SJCRH30 (cell line): ENCODE results near the gene SCGN. TPM values are rescaled to one million over a fixed set of nuclear protein-coding genes. Genes with fewer than 3 reads are reported as not detected.
A peak's percentile ranks its signal among the peaks of the same experiment; 100 is the strongest.

Experiments used
- DNase-seq, 2 experiments: peaks; one replicate each; pipeline ENCODE4 v3.0.0-alpha.2; 2015 to 2020
- H3K27ac ChIP-seq: fragments of 250-450 bp; sonication (Bioruptor Pico); 2 replicates; pipeline ENCODE4 v1.5.1; 2020; ENCODE audit warnings: mild to moderate bottlenecking, moderate library complexity
- H3K27me3 ChIP-seq: fragments of 250-450 bp; sonication (Bioruptor Pico); 2 replicates; pipeline ENCODE4 v1.5.1; 2020; ENCODE audit warnings: mild to moderate bottlenecking, moderate library complexity
- H3K36me3 ChIP-seq: fragments of 250-450 bp; sonication (Bioruptor Pico); 2 replicates; pipeline ENCODE4 v1.5.1; 2020; ENCODE audit warnings: mild to moderate bottlenecking, moderate library complexity
- H3K4me1 ChIP-seq: fragments of 250-450 bp; sonication (Bioruptor Pico); 2 replicates; pipeline ENCODE4 v1.5.1; 2020; ENCODE audit warnings: mild to moderate bottlenecking, moderate library complexity
- H3K4me3 ChIP-seq: fragments of 250-450 bp; sonication (Bioruptor Pico); 2 replicates; pipeline ENCODE4 v1.5.1; 2020; ENCODE audit warnings: mild to moderate bottlenecking, moderate library complexity
- H3K9me3 ChIP-seq: fragments of 250-450 bp; sonication (Bioruptor Pico); replicated peaks from 2 replicates; pipeline ENCODE4 v1.5.1; 2020; ENCODE audit warnings: mild to moderate bottlenecking, moderate library complexity
- total RNA-seq: library from RNA; depleted of rRNA; stranded (reverse); fragments of >200 nt; shearing (Covaris generic); gene quantifications from 2 replicates; pipeline ENCODE4 v1.2.3, GENCODE V29; 2014

SCGN gene
- total RNA-seq, 1 experiment from 2014 or later: not detected

- no peak overlapping the region for H3K4me3 ChIP-seq
- H3K4me1 ChIP-seq: peaks cover 18% of the 10 kb centered on the region
- H3K36me3 ChIP-seq: no peaks in the 10 kb centered on the region
- H3K27me3 ChIP-seq: no peaks in the 10 kb centered on the region
- no peaks in the 10 kb centered on the region for H3K9me3 ChIP-seq
- DNase-seq: peak; percentile 20 to 61
- peak overlapping the region; percentile 71 for H3K27ac ChIP-seq
Observed at GRCh38 chr6:25659633-25660368, 7.8 kb downstream of the SCGN start.

GRCh38 chr6:25660512-25660911 is 8.5 kb downstream of the SCGN start:
- no peaks in the 10 kb centered on the region for H3K9me3 ChIP-seq
- no peak overlapping the region for H3K4me3 ChIP-seq
- H3K36me3 ChIP-seq: no peaks in the 10 kb centered on the region
- peak overlapping the region; percentile 71 for H3K27ac ChIP-seq
- no peaks in the 10 kb centered on the region for H3K27me3 ChIP-seq
- peaks cover 18% of the 10 kb centered on the region for H3K4me1 ChIP-seq
- peak; percentile 42 to 53 for DNase-seq

- Histone ChIP-seq H3K27me3 (no peaks in the 10 kb centered on the region), H3K4me1 (peaks cover 18% of the 10 kb centered on the region), H3K4me3 (no peak overlapping the region), H3K27ac (peak overlapping the region; percentile 71; the same call in 1 of the 2 replicates), H3K9me3 (no peaks in the 10 kb centered on the region), H3K36me3 (no peaks in the 10 kb centered on the region)
- no peak for DNase-seq
Observed at GRCh38 chr6:25661129-25661779, 9.2 kb downstream of the SCGN start.

GRCh38 chr6:25665455-25665854 is 13.4 kb downstream of the SCGN start:
- Histone ChIP-seq H3K4me3 (no peak overlapping the region), H3K9me3 (no peaks in the 10 kb centered on the region), H3K27ac (no peak overlapping the region), H3K36me3 (no peaks in the 10 kb centered on the region), H3K27me3 (no peaks in the 10 kb centered on the region), H3K4me1 (peaks cover 8% of the 10 kb centered on the region)
- DNase-seq: no peak

GRCh38 chr6:25669413-25669812 is 17.4 kb downstream of the SCGN start:
- Histone ChIP-seq H3K36me3 (no peaks in the 10 kb centered on the region), H3K27me3 (no peaks in the 10 kb centered on the region), H3K27ac (no peak overlapping the region), H3K4me3 (no peak overlapping the region), H3K9me3 (no peaks in the 10 kb centered on the region), H3K4me1 (no peaks in the 10 kb centered on the region)
- no peak for DNase-seq

- Histone ChIP-seq H3K4me3 (no peak overlapping the region), H3K36me3 (no peaks in the 10 kb centered on the region), H3K4me1 (no peaks in the 10 kb centered on the region), H3K27ac (no peak overlapping the region), H3K27me3 (no peaks in the 10 kb centered on the region), H3K9me3 (no peaks in the 10 kb centered on the region)
- DNase-seq: no peak
Observed at GRCh38 chr6:25670208-25670607, 18.2 kb downstream of the SCGN start.

- H3K27me3 ChIP-seq: no peaks in the 10 kb centered on the region
- no peaks in the 10 kb centered on the region for H3K4me1 ChIP-seq
- H3K27ac ChIP-seq: no peak overlapping the region
- H3K36me3 ChIP-seq: no peaks in the 10 kb centered on the region
- H3K4me3 ChIP-seq: no peak overlapping the region
- no peaks in the 10 kb centered on the region for H3K9me3 ChIP-seq
- no peak for DNase-seq
Observed at GRCh38 chr6:25670793-25671513, 18.9 kb downstream of the SCGN start.

- DNase-seq: no peak
- Histone ChIP-seq H3K27ac (no peak overlapping the region), H3K4me1 (no peaks in the 10 kb centered on the region), H3K4me3 (no peak overlapping the region), H3K36me3 (no peaks in the 10 kb centered on the region), H3K9me3 (no peaks in the 10 kb centered on the region), H3K27me3 (no peaks in the 10 kb centered on the region)
Observed at GRCh38 chr6:25671652-25672051, 19.6 kb downstream of the SCGN start.

GRCh38 chr6:25675167-25675566 is 23.2 kb downstream of the SCGN start:
- no peak for DNase-seq
- Histone ChIP-seq H3K27me3 (no peaks in the 10 kb centered on the region), H3K36me3 (no peaks in the 10 kb centered on the region), H3K4me3 (no peak overlapping the region), H3K4me1 (no peaks in the 10 kb centered on the region), H3K27ac (no peak overlapping the region), H3K9me3 (no peaks in the 10 kb centered on the region)

- no peak overlapping the region for H3K27ac ChIP-seq
- no peaks in the 10 kb centered on the region for H3K4me1 ChIP-seq
- no peak for DNase-seq
- no peak overlapping the region for H3K4me3 ChIP-seq
- no peaks in the 10 kb centered on the region for H3K9me3 ChIP-seq
- no peaks in the 10 kb centered on the region for H3K27me3 ChIP-seq
- no peaks in the 10 kb centered on the region for H3K36me3 ChIP-seq
Observed at GRCh38 chr6:25676775-25677174, 24.8 kb downstream of the SCGN start.

- DNase-seq: no peak
- no peaks in the 10 kb centered on the region for H3K4me1 ChIP-seq
- H3K4me3 ChIP-seq: no peak overlapping the region
- H3K36me3 ChIP-seq: no peaks in the 10 kb centered on the region
- H3K27ac ChIP-seq: no peak overlapping the region
- no peaks in the 10 kb centered on the region for H3K9me3 ChIP-seq
- no peaks in the 10 kb centered on the region for H3K27me3 ChIP-seq
Observed at GRCh38 chr6:25681848-25682247, 29.8 kb downstream of the SCGN start.

- Histone ChIP-seq H3K4me3 (no peak overlapping the region), H3K9me3 (no peaks in the 10 kb centered on the region), H3K27ac (no peak overlapping the region), H3K36me3 (no peaks in the 10 kb centered on the region), H3K4me1 (no peaks in the 10 kb centered on the region), H3K27me3 (no peaks in the 10 kb centered on the region)
- DNase-seq: no peak
Observed at GRCh38 chr6:25682324-25682723, 30.3 kb downstream of the SCGN start.

GRCh38 chr6:25684565-25684964 is 32.5 kb downstream of the SCGN start:
- Histone ChIP-seq H3K27ac (no peak overlapping the region), H3K4me3 (no peak overlapping the region), H3K9me3 (no peaks in the 10 kb centered on the region), H3K27me3 (no peaks in the 10 kb centered on the region), H3K4me1 (no peaks in the 10 kb centered on the region), H3K36me3 (no peaks in the 10 kb centered on the region)
- DNase-seq: no peak

- no peak overlapping the region for H3K27ac ChIP-seq
- no peak for DNase-seq
- H3K27me3 ChIP-seq: no peaks in the 10 kb centered on the region
- H3K9me3 ChIP-seq: no peaks in the 10 kb centered on the region
- H3K4me3 ChIP-seq: no peak overlapping the region
- no peaks in the 10 kb centered on the region for H3K4me1 ChIP-seq
- no peaks in the 10 kb centered on the region for H3K36me3 ChIP-seq
Observed at GRCh38 chr6:25685251-25685650, 33.2 kb downstream of the SCGN start.

- no peak overlapping the region for H3K27ac ChIP-seq
- DNase-seq: no peak
- no peaks in the 10 kb centered on the region for H3K27me3 ChIP-seq
- H3K36me3 ChIP-seq: no peaks in the 10 kb centered on the region
- H3K4me3 ChIP-seq: no peak overlapping the region
- no peaks in the 10 kb centered on the region for H3K4me1 ChIP-seq
- no peaks in the 10 kb centered on the region for H3K9me3 ChIP-seq
Observed at GRCh38 chr6:25685896-25686295, 33.9 kb downstream of the SCGN start.
